ENCODE results near the gene CCDC170. TPM values are rescaled to one million over a fixed set of nuclear protein-coding genes. Genes with fewer than 3 reads are reported as not detected.

CCDC170 gene
- polyA plus RNA-seq, 1 of the 3 experiments (the other 2 are of a cell fraction): not detected

DNA sequence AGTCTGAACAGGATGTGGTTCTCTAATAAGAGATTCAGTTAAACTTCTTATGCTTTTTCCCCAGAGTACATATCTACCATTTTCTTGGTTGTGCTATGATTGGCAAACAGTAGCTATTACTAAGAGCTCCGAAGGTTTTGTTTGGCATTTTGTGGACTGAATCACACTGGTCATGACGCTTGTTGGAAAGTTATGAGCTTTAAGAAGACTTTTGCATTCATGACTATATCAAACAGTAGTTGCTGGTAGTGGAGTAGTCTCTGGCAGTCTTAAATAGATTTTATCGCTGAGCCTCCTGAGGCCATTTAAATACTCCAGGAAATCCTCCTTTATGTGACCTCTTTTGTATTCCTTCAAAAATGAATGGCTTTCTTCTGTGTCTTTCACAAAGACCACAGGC is 40.8 kb downstream of the CCDC170 start:
- H3K79me2 ChIP-seq (ENCODE audit: insufficient read depth): no peaks in the 10 kb centered on the region
- H3K4me2 ChIP-seq: no peak overlapping the region
- H2AFZ ChIP-seq (ENCODE audit: low read depth): no peak overlapping the region
- POLR2A ChIA-PET: no interaction called here
- H3K4me3 ChIP-seq (ENCODE audit: low read depth in 2 of 2, low read length in 1 of 2): no peak overlapping the region
- H3K4me1 ChIP-seq (ENCODE audit: control insufficient read depth in 1 of 2, insufficient read depth in 2 of 2, low read depth in 1 of 2, low read length in 1 of 2): no peaks in the 10 kb centered on the region
- no peaks in the 10 kb centered on the region for H4K20me1 ChIP-seq (ENCODE audit: insufficient read depth)
- WGBS (ENCODE audit: low lambda C conversion rate): 48% methylated on average over 3 of the region's 3 CpGs
- H3K27ac ChIP-seq (ENCODE audit: low read depth in 2 of 2, low read length in 1 of 2): no peak overlapping the region
- no peaks in the 10 kb centered on the region for H3K9me3 ChIP-seq
- H3K36me3 ChIP-seq (replicated peaks in 1 of 2; ENCODE audit: control insufficient read depth in 1 of 2, insufficient read depth in 2 of 2, low read length in 1 of 2): no peaks in the 10 kb centered on the region
- H3K9ac ChIP-seq: no peak overlapping the region
- H3K9me2 ChIP-seq: no peaks in the 10 kb centered on the region
- no peak for TF ChIP-seq GATA2 (CRISPR knock-in tag; IDR thresholded peaks at IDR 0.05)
- no peak for TF ChIP-seq SIN3A (IDR thresholded peaks at IDR 0.05; ENCODE audit: borderline replicate concordance, low read depth, low read length)
- TF ChIP-seq JUND (IDR thresholded peaks at IDR 0.05): no peak
- no peak for TF ChIP-seq RCOR1 (IDR thresholded peaks at IDR 0.05; ENCODE audit: low read length)
- TF ChIP-seq IRF3 (IDR thresholded peaks at IDR 0.05; ENCODE audit: low read depth, low read length): no peak
- no peak for TF ChIP-seq MEF2A (IDR thresholded peaks at IDR 0.05; ENCODE audit: borderline replicate concordance, low read depth)
- no peak for TF ChIP-seq YY1 (IDR thresholded peaks at IDR 0.05; ENCODE audit: low read depth)
- TF ChIP-seq RXRA (IDR thresholded peaks at IDR 0.05; ENCODE audit: borderline replicate concordance, low read depth): no peak
- TF ChIP-seq EP300 (IDR thresholded peaks at IDR 0.05; ENCODE audit: borderline replicate concordance in 1 of 2, low read depth in 1 of 2, low read length in 1 of 2): no peak
- no peaks in the 10 kb centered on the region for H3K27me3 ChIP-seq (ENCODE audit: insufficient read depth)
- no peaks in the 10 kb centered on the region for H3F3A ChIP-seq (replicated peaks; ENCODE audit: insufficient read depth)
- CTCF ChIA-PET: no interaction called here
- DNase-seq: no peak

DNA sequence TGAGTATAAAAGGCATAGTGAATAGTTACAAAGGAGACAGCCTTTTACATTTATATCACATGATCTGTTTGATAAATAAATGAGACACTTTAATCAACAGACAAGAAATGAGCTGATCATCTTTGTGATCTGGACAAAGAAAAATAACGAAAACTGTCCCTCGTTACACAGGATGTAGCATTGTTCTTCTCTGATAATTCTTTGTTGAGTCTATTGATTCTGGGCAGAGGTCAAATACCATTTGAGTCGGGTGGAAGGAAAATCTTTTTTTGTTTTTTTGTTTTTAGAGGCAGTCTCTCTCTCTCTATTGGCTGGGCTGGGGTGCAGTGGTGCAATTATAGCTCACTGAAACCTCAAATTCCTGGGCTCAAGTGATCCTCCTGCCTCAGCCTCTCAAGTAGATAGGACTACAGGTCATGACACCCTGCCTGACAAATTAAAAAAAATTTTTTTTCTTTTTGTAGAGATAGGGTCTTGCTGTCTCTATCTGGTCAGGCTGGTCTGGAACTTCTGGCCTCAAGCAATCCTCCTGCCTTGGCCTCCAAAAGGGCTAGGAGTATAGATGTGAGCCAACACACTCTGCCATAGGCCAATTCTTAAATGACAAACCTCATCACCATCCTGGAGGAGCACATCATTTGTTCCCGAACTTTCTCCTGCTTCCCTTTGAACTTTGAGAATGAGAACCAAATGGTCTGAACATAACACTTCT is 41.8 kb downstream of the CCDC170 start:
- no peaks in the 10 kb centered on the region for H3K36me3 ChIP-seq (replicated peaks in 1 of 2; ENCODE audit: control insufficient read depth in 1 of 2, insufficient read depth in 2 of 2, low read length in 1 of 2)
- H2AFZ ChIP-seq (ENCODE audit: low read depth): no peak overlapping the region
- H3K9ac ChIP-seq: no peak overlapping the region
- H3K79me2 ChIP-seq (ENCODE audit: insufficient read depth): no peaks in the 10 kb centered on the region
- TF ChIP-seq, protein P1, sequence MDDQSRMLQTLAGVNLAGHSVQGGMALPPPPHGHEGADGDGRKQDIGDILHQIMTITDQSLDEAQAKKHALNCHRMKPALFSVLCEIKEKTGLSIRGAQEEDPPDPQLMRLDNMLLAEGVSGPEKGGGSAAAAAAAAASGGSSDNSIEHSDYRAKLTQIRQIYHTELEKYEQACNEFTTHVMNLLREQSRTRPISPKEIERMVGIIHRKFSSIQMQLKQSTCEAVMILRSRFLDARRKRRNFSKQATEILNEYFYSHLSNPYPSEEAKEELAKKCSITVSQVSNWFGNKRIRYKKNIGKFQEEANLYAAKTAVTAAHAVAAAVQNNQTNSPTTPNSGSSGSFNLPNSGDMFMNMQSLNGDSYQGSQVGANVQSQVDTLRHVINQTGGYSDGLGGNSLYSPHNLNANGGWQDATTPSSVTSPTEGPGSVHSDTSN (IDR thresholded peaks at IDR 0.05): no peak
- TF ChIP-seq CTCF (IDR thresholded peaks at IDR 0.05): no peak
- TF ChIP-seq SMC3 (IDR thresholded peaks at IDR 0.05; ENCODE audit: low read depth, low read length): no peak
- TF ChIP-seq MAX (IDR thresholded peaks at IDR 0.05; ENCODE audit: low read depth): no peak
- TF ChIP-seq NFIC (IDR thresholded peaks at IDR 0.05; ENCODE audit: borderline replicate concordance): no peak
- TF ChIP-seq, protein P2, sequence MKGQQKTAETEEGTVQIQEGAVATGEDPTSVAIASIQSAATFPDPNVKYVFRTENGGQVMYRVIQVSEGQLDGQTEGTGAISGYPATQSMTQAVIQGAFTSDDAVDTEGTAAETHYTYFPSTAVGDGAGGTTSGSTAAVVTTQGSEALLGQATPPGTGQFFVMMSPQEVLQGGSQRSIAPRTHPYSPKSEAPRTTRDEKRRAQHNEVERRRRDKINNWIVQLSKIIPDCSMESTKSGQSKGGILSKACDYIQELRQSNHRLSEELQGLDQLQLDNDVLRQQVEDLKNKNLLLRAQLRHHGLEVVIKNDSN (IDR thresholded peaks at IDR 0.05; ENCODE audit: borderline replicate concordance, low read depth): no peak
- no peak for TF ChIP-seq NRF1 (IDR thresholded peaks at IDR 0.05; ENCODE audit: low read depth, low read length)
- TF ChIP-seq RFX5 (IDR thresholded peaks at IDR 0.05; ENCODE audit: low read length): no peak
- no peak for TF ChIP-seq CHD2 (IDR thresholded peaks at IDR 0.05; ENCODE audit: low read length, partially characterized antibody)
- TF ChIP-seq FOXM1 (IDR thresholded peaks at IDR 0.05; ENCODE audit: low read depth): no peak
- TF ChIP-seq IRF3 (IDR thresholded peaks at IDR 0.05; ENCODE audit: low read depth, low read length): no peak
- TF ChIP-seq POLR2AphosphoS5 (IDR thresholded peaks at IDR 0.05; ENCODE audit: low read depth, low read length): no peak
- TF ChIP-seq USF2 (IDR thresholded peaks at IDR 0.05; ENCODE audit: borderline replicate concordance, low read depth, low read length): no peak
- TF ChIP-seq TAF1 (IDR thresholded peaks at IDR 0.05; ENCODE audit: borderline replicate concordance, low read depth, low read length): no peak
- WGBS (ENCODE audit: low lambda C conversion rate): 10% methylated on average over 4 of the region's 4 CpGs
- POLR2A ChIA-PET: no interaction called here
- no peak for DNase-seq
- H3K27ac ChIP-seq (ENCODE audit: low read depth in 2 of 2, low read length in 1 of 2): no peak overlapping the region
- no peaks in the 10 kb centered on the region for H3K9me3 ChIP-seq
- H3K27me3 ChIP-seq (ENCODE audit: insufficient read depth): no peaks in the 10 kb centered on the region
- no peak overlapping the region for H3K4me2 ChIP-seq
- no peaks in the 10 kb centered on the region for H3K4me1 ChIP-seq (ENCODE audit: control insufficient read depth in 1 of 2, insufficient read depth in 2 of 2, low read depth in 1 of 2, low read length in 1 of 2)
- H3F3A ChIP-seq (replicated peaks; ENCODE audit: insufficient read depth): no peaks in the 10 kb centered on the region
- CTCF ChIA-PET: no interaction called here
- H3K9me2 ChIP-seq: no peaks in the 10 kb centered on the region
- no peaks in the 10 kb centered on the region for H4K20me1 ChIP-seq (ENCODE audit: insufficient read depth)
- no peak overlapping the region for H3K4me3 ChIP-seq (ENCODE audit: low read depth in 2 of 2, low read length in 1 of 2)
